H1 (cell line): Measurements from ENCODE around the gene CNRIP1. TPM values are rescaled to one million over a fixed set of nuclear protein-coding genes. Genes with fewer than 3 reads are reported as not detected.
A peak's percentile ranks its signal among the peaks of the same experiment; 100 is the strongest.

Source experiments
- CTCF ChIA-PET: fragments of 300-600 bp; sonication (Branson Sonifier 250); formaldehyde crosslinking; loops from one replicate; lab custom pipeline; 2021; ENCODE audit not compliant: partially characterized antibody; lab: Charles Lee
- POLR2A ChIA-PET: fragments of 300-600 bp; sonication (Branson Sonifier 250); formaldehyde crosslinking; loops from one replicate; lab custom pipeline; 2021; ENCODE audit warnings: inconsistent platforms; ENCODE audit not compliant: partially characterized antibody; lab: Charles Lee
- DNase-seq, 2 experiments: peaks; one replicate each; pipeline versions ENCODE4 v3.0.0 to v3.0.0-alpha.2; 2010 to 2022; ENCODE audit warnings: low spot score in 2 of 2, low read depth in 1 of 2, mixed read lengths in 1 of 2
- FAIRE-seq: peaks from 2 replicates; lab custom pipeline; 2011; peaks lifted over from hg19 to GRCh38; lab: Jason Lieb, UNC
- H2AFZ ChIP-seq: 2 replicates; pipeline ENCODE4 v1.8.1; 2012; ENCODE audit warnings: low read length, inconsistent platforms
- H2AK5ac ChIP-seq: 2 replicates; pipeline ENCODE4 v1.6.1; 2013; ENCODE audit warnings: low read depth, low read length
- H2BK120ac ChIP-seq: replicated peaks from 2 replicates; pipeline ENCODE3; 2013; ENCODE audit warnings: low read depth, low read length, inconsistent platforms
- H2BK12ac ChIP-seq: 2 replicates; pipeline ENCODE4 v1.6.1; 2013; ENCODE audit warnings: low read depth, low read length
- H2BK15ac ChIP-seq: 2 replicates; pipeline ENCODE4 v1.6.1; 2013; ENCODE audit warnings: low read length
- H2BK20ac ChIP-seq: 2 replicates; pipeline ENCODE4 v1.6.1; 2013; ENCODE audit warnings: low read length
- H2BK5ac ChIP-seq: 2 replicates; pipeline ENCODE4 v1.6.1; 2013; ENCODE audit warnings: low read depth, low read length
- H3K14ac ChIP-seq: 2 replicates; pipeline ENCODE4 v1.6.1; 2013; ENCODE audit warnings: inconsistent platforms; ENCODE audit not compliant: insufficient read length
- H3K18ac ChIP-seq: 2 replicates; pipeline ENCODE4 v1.6.1; 2013; ENCODE audit warnings: low read length; ENCODE audit errors: extremely low read depth
- H3K23ac ChIP-seq: 2 replicates; pipeline ENCODE4 v1.6.1; 2013; ENCODE audit warnings: inconsistent platforms; ENCODE audit not compliant: insufficient read length
- H3K23me2 ChIP-seq: 2 replicates; pipeline ENCODE4 v1.6.1; 2013; ENCODE audit warnings: low read depth, low read length
- H3K27ac ChIP-seq: 2 replicates; pipeline ENCODE4 v1.6.1; 2011; ENCODE audit warnings: low read depth, low read length, inconsistent platforms
- H3K27me3 ChIP-seq, 4 experiments: replicated peaks in 1 of 4; 1 replicate in 1 of 4; 2 replicates in 3 of 4; pipeline versions ENCODE4 v1.6.1 to v1.8.1; 2011 to 2013; ENCODE audit warnings: low read length in 3 of 4, mild to moderate bottlenecking in 3 of 4, inconsistent platforms in 2 of 4, mixed read lengths in 2 of 4, moderate library complexity in 1 of 4; ENCODE audit not compliant: control insufficient read depth in 3 of 4, insufficient read depth in 3 of 4; ENCODE audit errors: extremely low read depth in 1 of 4
- H3K36me3 ChIP-seq, 4 experiments: 2 replicates each; pipeline versions ENCODE4 v1.6.1 to v1.8.1; 2011 to 2013; ENCODE audit warnings: mild to moderate bottlenecking in 4 of 4, low read length in 3 of 4, moderate library complexity in 2 of 4, control low read depth in 1 of 4, inconsistent platforms in 1 of 4; ENCODE audit not compliant: insufficient read depth in 4 of 4, control insufficient read depth in 2 of 4
- H3K4ac ChIP-seq: replicated peaks from 2 replicates; pipeline ENCODE3; 2013; ENCODE audit warnings: low read length, low read depth, mixed read lengths, inconsistent platforms; ENCODE audit not compliant: insufficient read length
- H3K4me1 ChIP-seq, 4 experiments: replicated peaks in 1 of 4; 1 replicate in 1 of 4; 2 replicates in 3 of 4; pipeline versions ENCODE4 v1.6.1 to v1.8.1; 2011 to 2013; ENCODE audit warnings: low read length in 3 of 4, inconsistent platforms in 2 of 4, mixed read lengths in 1 of 4; ENCODE audit not compliant: insufficient read depth in 4 of 4, control insufficient read depth in 3 of 4
- H3K4me2 ChIP-seq, 2 experiments: 2 replicates each; pipeline versions ENCODE4 v1.6.1 to v1.8.1; 2011 to 2013; ENCODE audit warnings: low read depth in 2 of 2, low read length in 2 of 2, control low read depth in 1 of 2, inconsistent platforms in 1 of 2, mild to moderate bottlenecking in 1 of 2; ENCODE audit not compliant: insufficient read depth in 1 of 2
- H3K4me3 ChIP-seq, 4 experiments: fragments of 200-600, 300-600 bp in 1 of 4; sonication (generic), shearing (Covaris generic), sonication (Bioruptor Twin) in 1 of 4; 2 replicates each; pipeline versions ENCODE4 v1.5.1 to v1.8.1; 2011 to 2016; ENCODE audit warnings: low read length in 4 of 4, low read depth in 3 of 4, control low read depth in 2 of 4, inconsistent platforms in 2 of 4, mild to moderate bottlenecking in 2 of 4, mixed read lengths in 1 of 4, moderate library complexity in 1 of 4; ENCODE audit not compliant: insufficient read depth in 2 of 4; ENCODE audit errors: extremely low read depth in 1 of 4
- H3K56ac ChIP-seq: replicated peaks from 2 replicates; pipeline ENCODE3; 2013; ENCODE audit warnings: low read depth, mild to moderate bottlenecking, mixed read lengths, low read length, inconsistent platforms; ENCODE audit not compliant: insufficient read length
- H3K79me1 ChIP-seq: 2 replicates; pipeline ENCODE4 v1.6.1; 2013; ENCODE audit warnings: low read depth, low read length, control low read depth
- H3K79me2 ChIP-seq, 2 experiments: 2 replicates each; pipeline versions ENCODE4 v1.6.1 to v1.8.1; 2012 to 2013; ENCODE audit warnings: low read length in 2 of 2, mild to moderate bottlenecking in 2 of 2, inconsistent platforms in 1 of 2; ENCODE audit not compliant: insufficient read depth in 2 of 2, control insufficient read depth in 1 of 2
- H3K9ac ChIP-seq, 4 experiments: replicated peaks in 1 of 4; 1 replicate in 1 of 4; 2 replicates in 3 of 4; pipeline versions ENCODE4 v1.6.1 to v1.8.1; 2011 to 2013; ENCODE audit warnings: low read depth in 3 of 4, low read length in 3 of 4, control low read depth in 2 of 4, mild to moderate bottlenecking in 2 of 4, moderate library complexity in 2 of 4, inconsistent platforms in 1 of 4; ENCODE audit errors: extremely low read depth in 1 of 4
- H3K9me3 ChIP-seq, 2 experiments: 2 replicates each; pipeline versions ENCODE4 v1.6.1 to v1.8.1; 2012 to 2013; ENCODE audit warnings: mild to moderate bottlenecking in 2 of 2, moderate library complexity in 2 of 2, control low read depth in 1 of 2, inconsistent platforms in 1 of 2, low read depth in 1 of 2, low read length in 1 of 2, mixed read lengths in 1 of 2; ENCODE audit not compliant: insufficient read depth in 2 of 2
- H4K20me1 ChIP-seq, 2 experiments: replicated peaks in 1 of 2; 2 replicates each; pipeline versions ENCODE3 to v1.8.1; 2011 to 2013; ENCODE audit warnings: inconsistent platforms in 2 of 2, low read length in 2 of 2, mild to moderate bottlenecking in 1 of 2; ENCODE audit not compliant: insufficient read depth in 2 of 2, control insufficient read depth in 1 of 2
- H4K5ac ChIP-seq: 2 replicates; pipeline ENCODE4 v1.6.1; 2013; ENCODE audit warnings: low read length, low read depth, mixed read lengths, inconsistent platforms; ENCODE audit not compliant: insufficient read length
- H4K8ac ChIP-seq: 2 replicates; pipeline ENCODE4 v1.8.0; 2013; ENCODE audit warnings: mild to moderate bottlenecking, moderate library complexity, low read length, inconsistent platforms; ENCODE audit not compliant: insufficient read depth; ENCODE audit errors: extremely low read depth
- H4K91ac ChIP-seq: replicated peaks from 2 replicates; pipeline ENCODE3; 2013; ENCODE audit warnings: low read length, mixed read lengths, inconsistent platforms; ENCODE audit not compliant: insufficient read length
- ATF3 ChIP-seq: IDR thresholded peaks from 2 replicates; pipeline ENCODE4 v1.6.1; 2011; ENCODE audit warnings: low read depth, mild to moderate bottlenecking, low read length; ENCODE audit not compliant: insufficient read depth
- CBX5 ChIP-seq: fragments of 300-800, 300-1000 bp; sonication (generic); IDR thresholded peaks from 2 replicates; pipeline ENCODE4 v1.7.1; 2016; ENCODE audit warnings: antibody characterized with exemption, low read length, low read depth
- CBX8 ChIP-seq: fragments of 300-800, 300-1000 bp; sonication (generic); IDR thresholded peaks from 2 replicates; pipeline ENCODE4 v1.7.1; 2016; ENCODE audit warnings: low read depth, low read length, borderline replicate concordance
- E2F6 ChIP-seq: IDR thresholded peaks from 2 replicates; pipeline ENCODE4 v1.6.1; 2012; ENCODE audit warnings: inconsistent platforms
- HDAC2 ChIP-seq, 2 experiments: fragments of 300-600 bp in 1 of 2; sonication (generic) in 1 of 2; IDR thresholded peaks; 2 replicates each; pipeline ENCODE4 v1.6.1; 2011 to 2012; ENCODE audit warnings: low read depth in 2 of 2, low read length in 2 of 2, mild to moderate bottlenecking in 2 of 2, moderate library complexity in 2 of 2, borderline replicate concordance in 1 of 2, inconsistent platforms in 1 of 2
- KDM1A ChIP-seq: fragments of 200-600, 300-600 bp; sonication (generic); IDR thresholded peaks from 2 replicates; pipeline ENCODE4 v1.7.1; 2016; ENCODE audit warnings: mild to moderate bottlenecking, low read length, borderline replicate concordance
- MAFK ChIP-seq: IDR thresholded peaks from 2 replicates; pipeline ENCODE4 v1.6.1; 2012; ENCODE audit warnings: low read depth, mild to moderate bottlenecking, improper control_type of control experiment, low read length
- PHF8 ChIP-seq: fragments of 200-600 bp; sonication (generic); conservative IDR thresholded peaks from 2 replicates; pipeline ENCODE4 v1.7.1; 2012; ENCODE audit warnings: low read depth, mild to moderate bottlenecking, inconsistent platforms, low read length, moderate library complexity
- SIX5 ChIP-seq: IDR thresholded peaks from 2 replicates; pipeline ENCODE4 v1.6.1; 2011; ENCODE audit warnings: mild to moderate bottlenecking, low read depth, low read length
- TAF7 ChIP-seq: optimal IDR thresholded peaks from 2 replicates; pipeline ENCODE3; 2011; ENCODE audit warnings: low read depth, mild to moderate bottlenecking, inconsistent platforms, low read length, moderate library complexity, borderline replicate concordance
- ZNF274 ChIP-seq: IDR thresholded peaks from 2 replicates; pipeline ENCODE4 v1.7.0; 2012; ENCODE audit warnings: low read length, borderline replicate concordance; ENCODE audit errors: extremely low read depth
- WGBS, 2 experiments: shearing (Covaris generic) in 1 of 2; methylation state at CpG; one replicate each; pipeline versions ENCODE4 v1.1.6 to v1.1.7; 2013 to 2015; ENCODE audit warnings: low lambda C conversion rate in 2 of 2, mixed read lengths in 2 of 2, inconsistent platforms in 1 of 2, low coverage in 1 of 2, missing lambda C conversion rate in 1 of 2; ENCODE audit not compliant: insufficient replicate concordance in 2 of 2, insufficient coverage in 1 of 2, insufficient read length in 1 of 2; ENCODE audit errors: extremely low coverage in 1 of 2, missing lambda C conversion rate in 1 of 2; 5-methylcytosine and 5-hydroxymethylcytosine counted together
- polyA plus RNA-seq, 7 experiments: library from polyadenylated mRNA; depleted of rRNA in 3 of 7; stranded (reverse) in 5 of 7; unstranded in 2 of 7; fragments of >200 nt in 5 of 7; fragments of 200-250 nt in 2 of 7; gene quantifications; 1 replicate in 5 of 7; 2 replicates in 1 of 7; 4 replicates in 1 of 7; pipeline versions ENCODE4 v1.2.1 to v1.2.3, GENCODE V29; 2011 to 2013; ENCODE audit warnings: missing spikeins in 2 of 7, mixed read lengths in 2 of 7
- total RNA-seq: library from RNA; stranded (reverse); fragmentation: NEBNext Ultra II Directional; extraction: Animal tissue kit (Norgen Biotek cat#: 25700); gene quantifications from 2 replicates; pipeline ENCODE4 v1.2.1, GENCODE V29; 2021

Gene CNRIP1
- total and polyA plus RNA-seq, 2 of the 8 experiments (the other 6 are each of a cell fraction or from before 2014, with no cell fraction given), result 4.6 to 7.0 TPM

- CTCF ChIA-PET, result interaction anchor here (0.9 to 1.4 kb wide), 6 partner anchors 13 to 95 kb away, joined by 3 to 6 read pairs (median 3); partner anchors contain the start of gene PNO1
- H2BK20ac ChIP-seq, result no peak overlapping the region
- no peak for TF ChIP-seq HDAC2 (IDR thresholded peaks at IDR 0.05; ENCODE audit: borderline replicate concordance in 1 of 2, low read depth in 2 of 2, low read length in 2 of 2)
- TF ChIP-seq ATF3, result no peak
- TF ChIP-seq CBX8, result no peak
- TF ChIP-seq TAF7, result no peak
- no peak for TF ChIP-seq KDM1A
- no peak for TF ChIP-seq CBX5
- TF ChIP-seq PHF8, result no peak
- TF ChIP-seq ZNF274, result no peak
- no peak for TF ChIP-seq MAFK
- TF ChIP-seq SIX5, result no peak
- TF ChIP-seq E2F6, result no peak
These were observed 69.6 kb downstream of the CNRIP1 start for GRCh38 chr2:68250196-68250595.

More at GRCh38 chr2:68250196-68250595, 69.6 kb downstream of the CNRIP1 start:
- H3K4ac ChIP-seq, result no peak overlapping the region
- H3K14ac ChIP-seq, result no peak overlapping the region
- no peak overlapping the region for H2BK12ac ChIP-seq
- no peak overlapping the region for H2BK15ac ChIP-seq
- peak overlapping the region; percentile 77 to 80 for H3K4me2 ChIP-seq
- peak overlapping the region; percentile 91 to 95 (median 94) for H3K4me3 ChIP-seq
- H3K9ac ChIP-seq, result peak overlapping the region in 1 of 4 experiments; percentile 42; a peak in 1 of 7 replicates
- no peak overlapping the region for H3K27ac ChIP-seq
- no peak overlapping the region for H3K23ac ChIP-seq
- H3K56ac ChIP-seq, result no peak overlapping the region
- H4K5ac ChIP-seq, result no peak overlapping the region
- H2AK5ac ChIP-seq, result no peak overlapping the region
- FAIRE-seq (no peak), DNase-seq (no peak)
- 72% methylated on average over 5 of the region's 5 CpGs; no CpG with 5 or more reads in 1 of the 2 experiments for WGBS, 2 experiments
- no peak overlapping the region for H2BK5ac ChIP-seq
- POLR2A ChIA-PET, result interaction anchor here (0.9 kb wide), 1 partner anchor 16 kb away, joined by 5 read pairs; no protein-coding TSS in a partner anchor
- H4K20me1 ChIP-seq, result peaks cover 22 to 33% of the 10 kb centered on the region in 2 experiments
- no peak overlapping the region for H4K91ac ChIP-seq
- peaks cover 0 to 10% (median 4%) of the 10 kb centered on the region in 4 experiments; a peak in 4 of 7 replicates for H3K4me1 ChIP-seq
- H3K36me3 ChIP-seq, result peaks cover 0 to 4% (median 0%) of the 10 kb centered on the region in 4 experiments; a peak in 1 of 8 replicates
- no peak overlapping the region for H4K8ac ChIP-seq
- no peak overlapping the region for H3K18ac ChIP-seq
- no peaks in the 10 kb centered on the region for H3K27me3 ChIP-seq
- H2AFZ ChIP-seq, result no peak overlapping the region
- peaks cover 3% of the 10 kb centered on the region for H3K79me1 ChIP-seq
- no peak overlapping the region for H2BK120ac ChIP-seq
- peaks cover 40 to 72% of the 10 kb centered on the region in 2 experiments for H3K79me2 ChIP-seq
- H3K9me3 ChIP-seq, result no peaks in the 10 kb centered on the region
- peaks cover 5% of the 10 kb centered on the region; the same call in 1 of the 2 replicates for H3K23me2 ChIP-seq
